ENCODE data around the gene TMPRSS3.

TMPRSS3 gene

GRCh38 chr21:42393443-42393950 lies 2.4 kb downstream of the TMPRSS3 start:
- H3K27me3 Mint-ChIP-seq: no peaks in the 10 kb centered on the region
- peaks cover 26% of the 10 kb centered on the region for H3K36me3 Mint-ChIP-seq (ENCODE audit: low read depth)
- H3K4me3 Mint-ChIP-seq: peak overlapping the region; percentile 52
- peaks cover 81% of the 10 kb centered on the region for H3K4me1 Mint-ChIP-seq (ENCODE audit: low read depth)
- no peak for DNase-seq
- no peaks in the 10 kb centered on the region for H3K9me3 Mint-ChIP-seq
- H3K27ac Mint-ChIP-seq: peak overlapping the region; percentile 86

GRCh38 chr21:42392731-42393442 lies 3.0 kb downstream of the TMPRSS3 start:
- Mint-ChIP-seq H3K4me3 (peak overlapping the region; percentile 52), H3K27me3 (no peaks in the 10 kb centered on the region), H3K36me3 (ENCODE audit: low read depth) (peaks cover 30% of the 10 kb centered on the region), H3K9me3 (no peaks in the 10 kb centered on the region), H3K27ac (peak overlapping the region; percentile 86), H3K4me1 (ENCODE audit: low read depth) (peaks cover 79% of the 10 kb centered on the region)
- no peak for DNase-seq

GRCh38 chr21:42391297-42391696 lies 4.6 kb downstream of the TMPRSS3 start:
- DNase-seq: no peak
- Mint-ChIP-seq H3K9me3 (no peaks in the 10 kb centered on the region), H3K36me3 (ENCODE audit: low read depth) (peaks cover 36% of the 10 kb centered on the region), H3K27me3 (no peaks in the 10 kb centered on the region), H3K4me3 (no peak overlapping the region), H3K4me1 (ENCODE audit: low read depth) (peaks cover 81% of the 10 kb centered on the region), H3K27ac (peak overlapping the region; percentile 55)

GRCh38 chr21:42390696-42391095 lies 5.2 kb downstream of the TMPRSS3 start:
- no peak overlapping the region for H3K4me3 Mint-ChIP-seq
- no peaks in the 10 kb centered on the region for H3K27me3 Mint-ChIP-seq
- H3K27ac Mint-ChIP-seq: no peak overlapping the region
- no peaks in the 10 kb centered on the region for H3K9me3 Mint-ChIP-seq
- no peak for DNase-seq
- peaks cover 79% of the 10 kb centered on the region for H3K4me1 Mint-ChIP-seq (ENCODE audit: low read depth)
- peaks cover 36% of the 10 kb centered on the region for H3K36me3 Mint-ChIP-seq (ENCODE audit: low read depth)

GRCh38 chr21:42390193-42390592 lies 5.7 kb downstream of the TMPRSS3 start:
- no peak overlapping the region for H3K27ac Mint-ChIP-seq
- no peak for DNase-seq
- H3K27me3 Mint-ChIP-seq: no peaks in the 10 kb centered on the region
- H3K4me1 Mint-ChIP-seq (ENCODE audit: low read depth): peaks cover 79% of the 10 kb centered on the region
- no peaks in the 10 kb centered on the region for H3K9me3 Mint-ChIP-seq
- H3K4me3 Mint-ChIP-seq: no peak overlapping the region
- peaks cover 36% of the 10 kb centered on the region for H3K36me3 Mint-ChIP-seq (ENCODE audit: low read depth)

GRCh38 chr21:42389449-42389835 lies 6.4 kb downstream of the TMPRSS3 start:
- Mint-ChIP-seq H3K27ac (peak overlapping the region; percentile 6), H3K4me1 (ENCODE audit: low read depth) (peaks cover 75% of the 10 kb centered on the region), H3K9me3 (no peaks in the 10 kb centered on the region), H3K4me3 (peak overlapping the region; percentile 28), H3K27me3 (no peaks in the 10 kb centered on the region), H3K36me3 (ENCODE audit: low read depth) (peaks cover 32% of the 10 kb centered on the region)
- DNase-seq: no peak

- Mint-ChIP-seq H3K27me3 (no peaks in the 10 kb centered on the region), H3K4me1 (ENCODE audit: low read depth) (peaks cover 74% of the 10 kb centered on the region), H3K4me3 (peak overlapping the region; percentile 28), H3K36me3 (ENCODE audit: low read depth) (peaks cover 32% of the 10 kb centered on the region), H3K27ac (no peak overlapping the region), H3K9me3 (no peaks in the 10 kb centered on the region)
- DNase-seq: no peak
Observed at GRCh38 chr21:42388740-42389448, 7.0 kb downstream of the TMPRSS3 start.

- no peak overlapping the region for H3K4me3 Mint-ChIP-seq
- no peaks in the 10 kb centered on the region for H3K9me3 Mint-ChIP-seq
- peaks cover 64% of the 10 kb centered on the region for H3K4me1 Mint-ChIP-seq (ENCODE audit: low read depth)
- no peak overlapping the region for H3K27ac Mint-ChIP-seq
- peaks cover 30% of the 10 kb centered on the region for H3K36me3 Mint-ChIP-seq (ENCODE audit: low read depth)
- no peaks in the 10 kb centered on the region for H3K27me3 Mint-ChIP-seq
- DNase-seq: no peak
Observed at GRCh38 chr21:42387843-42388340, 8.0 kb downstream of the TMPRSS3 start.

- no peak for DNase-seq
- Mint-ChIP-seq H3K27me3 (no peaks in the 10 kb centered on the region), H3K4me3 (no peak overlapping the region), H3K27ac (no peak overlapping the region), H3K9me3 (no peaks in the 10 kb centered on the region), H3K36me3 (ENCODE audit: low read depth) (peaks cover 30% of the 10 kb centered on the region), H3K4me1 (ENCODE audit: low read depth) (peaks cover 56% of the 10 kb centered on the region)
Observed at GRCh38 chr21:42387164-42387563, 8.7 kb downstream of the TMPRSS3 start.

- no peak overlapping the region for H3K4me3 Mint-ChIP-seq
- H3K9me3 Mint-ChIP-seq: peaks cover 8% of the 10 kb centered on the region
- H3K27ac Mint-ChIP-seq: no peak overlapping the region
- DNase-seq: no peak
- H3K4me1 Mint-ChIP-seq (ENCODE audit: low read depth): peaks cover 52% of the 10 kb centered on the region
- H3K36me3 Mint-ChIP-seq (ENCODE audit: low read depth): peaks cover 35% of the 10 kb centered on the region
- H3K27me3 Mint-ChIP-seq: no peaks in the 10 kb centered on the region
Observed at GRCh38 chr21:42386034-42386591, 9.7 kb downstream of the TMPRSS3 start.

- no peak for DNase-seq
- H3K4me1 Mint-ChIP-seq (ENCODE audit: low read depth): peaks cover 47% of the 10 kb centered on the region
- H3K4me3 Mint-ChIP-seq: no peak overlapping the region
- no peaks in the 10 kb centered on the region for H3K27me3 Mint-ChIP-seq
- peaks cover 36% of the 10 kb centered on the region for H3K36me3 Mint-ChIP-seq (ENCODE audit: low read depth)
- H3K27ac Mint-ChIP-seq: no peak overlapping the region
- peaks cover 8% of the 10 kb centered on the region for H3K9me3 Mint-ChIP-seq
Observed at GRCh38 chr21:42385619-42386018, 10.2 kb downstream of the TMPRSS3 start.

GRCh38 chr21:42384989-42385388 lies 10.9 kb downstream of the TMPRSS3 start:
- Mint-ChIP-seq H3K27me3 (no peaks in the 10 kb centered on the region), H3K9me3 (peaks cover 8% of the 10 kb centered on the region), H3K4me1 (ENCODE audit: low read depth) (peaks cover 40% of the 10 kb centered on the region), H3K36me3 (ENCODE audit: low read depth) (peaks cover 38% of the 10 kb centered on the region), H3K27ac (no peak overlapping the region), H3K4me3 (no peak overlapping the region)
- DNase-seq: no peak

GRCh38 chr21:42384156-42384945 lies 11.5 kb downstream of the TMPRSS3 start:
- Mint-ChIP-seq H3K4me1 (ENCODE audit: low read depth) (peaks cover 37% of the 10 kb centered on the region), H3K27me3 (no peaks in the 10 kb centered on the region), H3K27ac (no peak overlapping the region), H3K36me3 (ENCODE audit: low read depth) (peaks cover 33% of the 10 kb centered on the region), H3K9me3 (peaks cover 8% of the 10 kb centered on the region), H3K4me3 (no peak overlapping the region)
- DNase-seq: no peak

- no peak overlapping the region for H3K4me3 Mint-ChIP-seq
- H3K4me1 Mint-ChIP-seq (ENCODE audit: low read depth): peaks cover 30% of the 10 kb centered on the region
- H3K9me3 Mint-ChIP-seq: peaks cover 8% of the 10 kb centered on the region
- no peaks in the 10 kb centered on the region for H3K27me3 Mint-ChIP-seq
- peaks cover 25% of the 10 kb centered on the region for H3K36me3 Mint-ChIP-seq (ENCODE audit: low read depth)
- H3K27ac Mint-ChIP-seq: no peak overlapping the region
- no peak for DNase-seq
Observed at GRCh38 chr21:42383331-42383730, 12.5 kb downstream of the TMPRSS3 start.
